Measurements from ENCODE around the gene TPX2.

- TF ChIP-seq CTCF (IDR thresholded peaks at IDR 0.05) (no peak), POLR2A (IDR thresholded peaks at IDR 0.05) (no peak)
Observed at GRCh38 chr20:31781945-31782344, 42.9 kb downstream of the TPX2 start.
